ENCODE data around the gene HEATR3.
A peak's percentile ranks its signal among the peaks of the same experiment; 100 is the strongest.

HEATR3 gene, protein sequence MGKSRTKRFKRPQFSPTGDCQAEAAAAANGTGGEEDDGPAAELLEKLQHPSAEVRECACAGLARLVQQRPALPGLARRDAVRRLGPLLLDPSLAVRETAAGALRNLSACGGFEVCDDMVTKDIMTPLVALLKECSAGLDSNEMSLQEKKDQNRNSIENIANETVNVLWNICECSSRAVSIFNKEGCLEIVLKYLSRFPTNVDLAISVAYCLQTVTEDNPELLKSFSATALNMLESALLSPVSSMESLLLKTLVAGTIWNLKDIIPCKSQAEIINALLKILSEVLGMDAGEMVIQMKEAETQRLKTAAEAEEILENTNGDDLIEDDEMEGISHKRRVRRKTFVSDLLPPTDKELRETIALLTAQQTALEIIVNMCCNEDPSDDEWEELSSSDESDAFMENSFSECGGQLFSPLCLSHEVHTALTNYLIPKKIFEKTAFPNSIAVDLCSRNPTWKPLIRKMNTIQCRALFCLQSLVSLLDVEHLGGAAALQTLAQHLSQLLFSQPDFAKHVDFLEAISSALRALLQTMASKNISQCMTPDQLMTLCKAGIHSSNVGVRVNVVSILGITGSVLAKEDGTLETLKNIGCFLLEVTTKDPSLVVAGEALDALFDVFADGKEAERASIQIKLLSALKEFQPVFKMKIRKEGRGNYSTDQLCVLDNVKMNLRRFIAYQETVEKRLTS

DNA sequence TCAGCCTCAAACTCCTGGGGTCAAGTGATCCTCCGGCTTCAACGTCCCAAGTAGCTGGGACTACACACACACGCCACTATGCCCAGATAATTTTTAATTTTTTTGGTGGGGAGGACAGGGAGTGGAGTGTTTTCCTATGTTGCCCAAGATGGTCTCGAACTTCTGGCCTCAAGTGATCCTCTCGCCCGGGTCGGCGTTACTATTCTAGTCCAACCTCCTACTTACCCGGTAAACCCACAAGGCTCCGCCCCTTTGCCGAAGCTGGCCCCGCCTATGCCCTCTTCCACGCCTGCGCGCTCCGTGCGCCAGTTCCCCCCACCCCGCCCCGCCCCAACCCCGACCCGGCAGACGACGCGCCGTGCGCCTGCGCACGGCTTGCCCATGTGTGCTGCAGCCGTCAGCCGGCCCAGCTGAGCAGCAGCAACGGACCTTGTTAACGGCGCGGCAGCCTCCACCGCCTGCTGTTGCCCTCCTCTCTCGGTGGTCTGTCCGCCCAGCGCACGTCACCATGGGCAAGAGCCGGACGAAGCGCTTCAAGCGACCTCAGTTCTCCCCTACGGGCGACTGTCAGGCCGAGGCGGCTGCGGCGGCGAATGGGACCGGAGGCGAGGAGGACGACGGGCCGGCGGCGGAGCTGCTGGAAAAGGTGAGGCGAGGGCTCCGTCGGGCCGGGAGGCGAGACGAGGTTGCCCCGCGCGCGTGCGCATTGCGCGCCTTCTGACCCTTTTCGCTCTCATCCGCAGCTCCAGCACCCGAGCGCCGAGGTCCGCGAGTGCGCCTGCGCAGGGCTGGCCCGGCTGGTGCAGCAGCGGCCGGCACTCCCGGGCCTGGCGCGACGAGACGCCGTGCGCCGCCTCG is at the start of gene HEATR3:
TSS of gene HEATR3 (plus strand) at position 347 of the 858 bp plus-strand sequence. CDS start at position 509, 162 bp downstream.
- DNase-seq: peak; percentile 40

DNA sequence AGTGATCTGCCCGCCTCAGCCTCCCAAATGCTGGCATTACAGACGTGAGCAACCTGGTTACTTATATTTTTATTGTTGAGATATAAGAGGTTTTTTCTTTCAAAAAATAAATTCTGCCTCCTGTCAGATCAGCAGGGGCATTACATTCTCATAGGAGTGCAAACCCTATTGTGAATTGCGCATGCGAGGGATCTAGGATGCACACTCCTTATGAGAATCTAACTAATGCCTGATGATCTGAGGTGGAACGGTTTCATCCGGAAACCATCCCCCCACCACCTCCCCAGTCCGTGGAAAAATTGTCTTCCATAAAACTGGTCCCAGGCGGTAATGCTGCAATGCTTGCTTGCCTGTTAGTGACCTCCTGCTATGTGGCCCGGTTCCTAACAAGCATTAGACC is 48.2 kb upstream of the HEATR3 start:
- no peak for DNase-seq

DNA sequence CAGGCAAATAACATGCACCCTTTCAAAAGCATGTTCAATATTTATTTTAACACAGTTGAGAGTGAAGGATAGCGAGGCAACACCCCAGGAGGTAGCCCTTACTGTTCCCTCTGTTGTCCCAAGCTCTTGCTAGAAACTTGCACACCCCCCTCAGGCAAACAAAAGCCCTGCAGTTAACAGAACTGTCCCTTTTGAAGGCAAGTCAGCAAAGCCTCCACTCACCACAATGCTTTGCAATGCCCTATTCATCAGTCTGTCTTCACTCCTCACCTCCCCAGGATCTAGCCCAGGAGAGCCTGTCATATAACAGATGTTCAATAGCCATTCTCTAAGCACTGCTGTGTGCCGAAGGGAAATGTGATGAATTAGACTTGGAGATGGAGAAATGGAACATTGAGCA is 44.2 kb upstream of the HEATR3 start:
- no peak for DNase-seq

DNA sequence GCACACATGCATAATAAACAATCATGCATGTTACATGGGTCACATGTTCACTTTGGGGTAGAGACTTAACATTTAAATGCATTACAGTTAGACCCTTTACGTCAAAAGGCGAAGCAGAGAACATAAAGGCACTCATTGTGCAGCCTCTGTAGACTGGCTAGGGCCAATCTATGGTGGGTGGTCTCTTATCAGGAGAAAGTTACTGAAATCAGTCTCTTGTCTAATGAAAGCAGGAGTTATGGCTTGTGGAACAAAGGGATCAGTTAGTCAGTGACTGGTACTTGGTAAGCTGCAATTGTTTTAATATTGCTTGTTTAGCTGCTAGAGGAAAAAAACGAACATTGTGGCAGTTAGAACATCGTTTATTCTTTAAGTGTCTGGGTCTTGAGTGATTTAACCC is 42.1 kb upstream of the HEATR3 start:
- DNase-seq: no peak

DNA sequence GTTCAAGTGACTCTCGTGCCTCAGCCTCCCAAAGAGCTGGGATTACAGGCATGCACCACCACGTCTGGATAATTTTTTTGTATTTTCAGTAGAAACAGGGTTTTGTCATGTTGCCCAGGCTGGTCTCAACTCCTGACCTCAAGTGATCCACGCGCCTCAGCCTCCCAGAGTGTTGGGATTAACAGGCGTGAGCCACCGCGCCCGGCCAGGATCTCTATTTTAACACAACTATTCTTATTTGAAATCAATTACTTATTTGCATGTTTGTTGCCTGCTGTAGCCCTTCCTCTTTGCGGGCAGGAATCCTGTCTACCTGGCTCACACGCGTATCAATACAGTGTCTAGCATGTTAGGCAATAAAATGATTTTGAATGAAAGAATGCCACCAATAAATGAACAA is 41.6 kb upstream of the HEATR3 start:
- DNase-seq: no peak

DNA sequence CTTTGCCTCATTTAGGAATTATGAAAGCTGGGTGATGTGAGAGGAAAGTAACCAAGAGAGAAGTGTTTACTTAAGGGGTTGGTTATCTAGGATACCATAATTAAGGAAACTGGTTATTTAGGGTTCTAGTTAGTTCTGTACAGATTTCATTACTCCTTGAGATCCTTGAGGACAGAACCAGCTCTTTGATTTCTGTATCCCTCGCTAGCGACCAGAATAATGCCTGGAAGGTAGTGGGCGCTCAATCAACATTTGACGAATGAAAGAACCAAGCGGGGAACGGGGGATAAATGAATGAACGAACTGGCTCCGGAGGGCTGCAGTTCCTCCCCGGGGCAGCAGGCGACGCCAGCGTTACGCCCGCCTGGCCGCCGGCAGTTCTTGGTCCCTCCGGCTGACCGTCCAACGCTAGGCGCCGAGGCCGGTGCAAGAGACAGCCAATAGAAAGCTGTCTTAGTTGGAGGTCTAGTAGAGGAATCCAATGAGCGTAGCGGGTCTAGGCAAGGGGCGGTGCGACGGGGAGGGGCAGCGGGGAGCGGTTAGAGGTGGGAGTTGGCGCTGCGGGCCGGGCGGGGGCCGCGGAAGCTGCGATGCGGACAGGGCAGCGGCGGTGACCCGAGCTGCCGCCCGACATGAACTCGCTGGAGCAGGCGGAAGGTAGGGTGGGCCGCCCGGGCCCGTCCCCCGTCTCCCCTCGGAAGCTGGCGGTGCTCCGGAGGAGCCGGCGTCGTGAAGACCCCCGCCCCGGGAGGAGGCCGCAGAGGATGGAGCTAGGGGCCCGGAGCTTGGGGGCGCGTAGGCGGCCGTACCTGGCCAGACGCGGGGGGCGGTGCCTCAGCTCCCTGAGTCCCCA is 40.9 kb upstream of the HEATR3 start, which contains the start of gene CNEP1R1:
TSS of gene CNEP1R1 (plus strand) at position 542 of the 853 bp plus-strand sequence. CDS start at position 633, 91 bp downstream.
- DNase-seq: peak; percentile 70

DNA sequence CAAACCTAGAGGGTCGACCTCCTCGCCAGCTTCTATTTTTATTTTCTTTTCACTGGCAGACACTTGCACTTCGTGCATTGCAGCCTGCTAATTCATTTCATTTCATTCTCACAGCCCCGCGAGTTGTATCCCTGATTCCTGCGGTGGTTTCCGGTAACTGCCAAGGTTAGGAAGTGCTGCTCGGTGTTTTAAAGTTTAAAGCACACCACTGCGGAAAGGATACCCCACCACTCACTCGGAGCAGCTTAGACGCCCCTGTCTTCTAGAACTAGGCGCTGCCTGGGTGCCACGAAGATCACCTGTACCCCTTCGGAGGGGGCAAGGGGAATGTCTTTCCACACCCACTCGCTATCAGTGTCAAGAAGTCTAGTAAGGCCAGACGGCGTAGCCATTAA is 40.2 kb upstream of the HEATR3 start:
- no peak for DNase-seq

DNA sequence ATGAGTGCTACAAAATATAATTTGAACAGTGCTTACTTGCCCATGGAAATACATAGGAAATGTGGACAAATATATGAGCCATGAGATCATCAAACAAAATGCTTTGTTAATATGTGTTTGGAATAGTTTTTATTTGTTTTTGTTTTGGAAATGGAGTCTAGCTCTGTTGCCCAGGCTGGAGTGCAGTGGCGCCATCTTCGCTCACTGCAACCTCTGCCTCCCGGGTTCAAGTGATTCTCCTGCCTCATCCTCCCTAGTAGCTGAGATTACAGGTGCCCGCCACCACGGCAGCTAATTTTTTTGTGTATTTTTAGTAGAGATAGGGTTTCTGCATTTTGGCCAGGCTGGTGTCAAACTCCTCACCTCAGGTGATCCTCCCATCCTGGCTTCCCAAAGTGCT is 37.9 kb upstream of the HEATR3 start:
- no peak for DNase-seq

DNA sequence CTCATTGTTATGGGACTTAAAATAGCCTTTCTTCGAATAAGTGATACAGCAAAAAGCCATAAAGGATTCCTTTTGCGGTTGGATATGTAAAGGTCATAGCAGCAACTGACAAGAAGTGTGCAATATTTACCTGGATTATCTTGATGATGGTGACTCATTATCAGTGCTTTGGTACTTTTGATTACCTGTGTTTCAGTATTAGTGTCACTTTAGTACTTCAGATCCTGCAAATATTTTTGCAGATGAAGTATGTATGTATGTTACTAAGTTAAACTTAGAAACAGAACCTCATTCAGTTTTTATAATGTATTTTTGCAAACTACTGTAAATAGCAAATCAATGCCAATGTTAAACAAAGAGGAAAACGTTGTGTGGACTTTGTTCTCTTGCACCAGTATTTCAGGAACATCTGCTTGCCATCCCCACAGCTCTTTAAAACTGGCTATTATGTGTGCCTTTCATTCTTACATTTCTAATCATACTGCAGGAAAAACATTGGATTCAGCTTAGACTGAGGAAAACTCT is 30.2 kb upstream of the HEATR3 start:
- DNase-seq: no peak

DNA sequence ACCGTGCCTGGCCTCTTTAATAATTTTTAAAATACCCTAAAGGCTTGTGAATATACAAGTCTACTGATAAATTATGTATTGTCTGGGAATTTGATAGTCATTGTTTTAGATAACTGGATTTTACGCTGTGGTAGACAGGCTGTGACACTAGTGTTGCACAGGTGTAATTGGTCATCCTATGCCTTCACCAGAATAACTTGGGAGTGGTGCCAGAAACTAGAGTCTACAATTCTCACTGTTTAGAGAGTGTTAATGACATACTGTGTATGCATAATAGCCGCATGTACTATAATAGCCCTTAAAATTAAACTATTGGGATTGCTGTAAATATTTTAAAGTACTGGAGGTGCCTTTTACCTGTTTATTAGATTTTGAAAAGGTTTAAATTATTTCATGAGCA is 29.3 kb upstream of the HEATR3 start:
- peak; percentile 43 for DNase-seq

DNA sequence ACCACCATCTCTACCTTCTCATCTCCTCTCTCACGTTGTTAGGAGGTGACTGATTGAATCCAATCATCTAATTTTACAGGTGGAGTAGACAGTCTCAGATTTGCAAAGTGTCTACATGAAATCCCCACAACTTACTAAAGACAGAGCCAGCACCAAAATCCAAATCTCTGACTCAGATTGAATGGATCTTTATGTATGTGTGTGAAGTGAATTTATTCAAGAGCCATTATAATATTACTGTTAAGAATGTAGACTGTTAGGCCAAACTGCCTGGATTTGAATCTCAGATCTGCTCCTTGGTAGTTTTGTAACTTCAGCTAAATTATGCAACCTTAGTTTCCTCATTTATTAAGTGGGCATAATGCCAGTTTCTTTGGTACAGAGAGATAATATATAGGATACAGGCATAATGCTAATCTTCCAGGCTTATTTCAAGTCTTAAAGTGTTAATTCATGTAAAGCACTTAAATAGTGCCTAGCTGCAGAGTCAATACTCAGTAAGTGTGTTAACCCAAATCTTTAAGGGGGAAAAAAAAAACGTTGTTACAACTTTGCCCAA is 28.0 kb upstream of the HEATR3 start:
- no peak for DNase-seq

DNA sequence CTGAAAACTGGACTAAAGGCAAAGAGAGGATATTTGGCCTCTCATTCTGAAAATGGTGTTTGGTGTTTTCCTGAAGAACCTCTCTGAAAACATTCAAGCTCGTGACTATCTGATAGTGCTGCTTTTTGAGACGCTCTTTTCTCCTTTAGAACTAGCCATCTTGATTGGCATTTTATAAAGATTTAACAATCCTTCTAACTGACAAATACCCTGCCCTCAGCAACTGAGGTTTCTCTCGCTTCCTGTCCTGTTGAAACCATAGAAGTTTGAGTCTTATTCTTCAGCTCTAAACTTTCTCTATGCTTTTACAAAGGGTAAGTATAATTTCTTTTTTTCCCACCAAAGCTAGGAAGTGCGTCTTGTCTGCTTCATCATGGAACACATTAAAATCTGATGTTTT is 27.5 kb upstream of the HEATR3 start:
- no peak for DNase-seq

DNA sequence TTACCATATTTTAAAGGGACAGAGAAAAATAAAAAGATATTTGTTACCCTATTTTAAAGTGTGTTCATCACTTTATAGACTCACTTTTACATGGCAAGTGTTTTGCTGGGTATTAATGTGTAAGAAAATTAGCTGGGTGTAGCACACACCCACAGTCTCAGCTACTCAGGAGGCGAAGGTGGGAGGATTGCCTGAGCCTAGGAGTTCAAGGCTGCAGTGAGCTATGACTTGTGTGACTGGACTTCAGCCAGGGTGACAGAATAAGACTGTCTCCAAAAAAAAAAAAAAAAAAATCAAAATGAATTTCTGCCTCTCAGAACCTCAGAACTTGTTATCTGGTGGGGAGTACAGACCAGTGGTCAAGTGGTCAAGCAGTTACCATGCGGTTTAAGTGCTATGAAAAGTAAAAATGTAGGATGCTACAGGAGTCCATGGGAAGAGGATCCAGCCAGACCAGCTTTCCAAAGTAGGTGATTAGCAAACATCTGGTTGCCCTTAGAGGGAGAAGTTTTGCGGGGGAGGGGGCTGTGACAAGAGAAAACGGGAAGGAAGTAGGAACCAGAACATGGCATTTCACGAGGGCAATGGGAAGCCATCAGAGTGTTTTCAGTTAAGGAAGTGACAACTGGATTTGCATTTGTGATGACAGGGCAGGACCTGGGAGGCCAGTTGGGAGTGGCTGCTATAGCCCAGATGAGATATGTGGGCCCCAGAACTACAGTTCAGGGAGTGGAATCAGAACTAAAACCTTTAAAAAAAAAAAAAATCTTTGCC is 26.8 kb upstream of the HEATR3 start:
- no peak for DNase-seq

DNA sequence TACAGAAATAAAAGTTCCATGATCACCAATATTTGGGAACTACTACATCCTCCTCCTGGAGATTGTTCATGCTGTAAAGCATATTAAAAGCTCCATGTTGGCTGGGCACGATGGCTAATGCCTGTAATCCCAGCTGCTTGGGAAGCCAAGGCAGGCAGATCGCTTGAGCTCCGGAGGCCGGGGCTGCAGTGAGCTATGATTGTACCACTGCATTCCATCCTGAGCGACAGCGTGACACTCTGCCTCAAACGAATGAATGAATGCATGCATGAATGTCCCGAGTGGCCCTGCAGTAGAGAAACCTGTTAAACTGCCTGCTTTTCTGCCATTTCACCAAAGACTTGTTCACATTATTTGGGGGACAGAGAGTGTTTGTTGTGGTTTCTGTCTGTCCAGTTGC is 25.8 kb upstream of the HEATR3 start:
- no peak for DNase-seq

DNA sequence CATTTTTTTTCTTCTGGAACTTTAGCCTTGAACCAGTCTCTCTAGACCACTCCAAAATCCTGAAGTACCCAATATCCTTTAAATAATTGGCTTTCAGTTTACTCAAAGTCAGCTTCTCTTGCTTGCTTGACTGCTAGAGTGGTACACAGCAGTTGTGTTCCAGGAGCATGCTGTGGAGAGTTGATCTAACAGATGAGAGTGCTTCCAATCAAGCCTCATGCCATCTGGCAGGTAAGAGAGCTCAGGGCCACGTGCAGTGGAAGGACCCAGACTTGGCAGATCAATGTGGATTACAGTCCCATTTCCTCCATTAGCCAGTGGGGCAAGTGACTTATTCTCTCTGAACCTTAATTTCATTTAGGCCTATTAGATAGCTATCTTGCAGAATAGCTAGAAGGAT is 25.1 kb upstream of the HEATR3 start:
- no peak for DNase-seq

DNA sequence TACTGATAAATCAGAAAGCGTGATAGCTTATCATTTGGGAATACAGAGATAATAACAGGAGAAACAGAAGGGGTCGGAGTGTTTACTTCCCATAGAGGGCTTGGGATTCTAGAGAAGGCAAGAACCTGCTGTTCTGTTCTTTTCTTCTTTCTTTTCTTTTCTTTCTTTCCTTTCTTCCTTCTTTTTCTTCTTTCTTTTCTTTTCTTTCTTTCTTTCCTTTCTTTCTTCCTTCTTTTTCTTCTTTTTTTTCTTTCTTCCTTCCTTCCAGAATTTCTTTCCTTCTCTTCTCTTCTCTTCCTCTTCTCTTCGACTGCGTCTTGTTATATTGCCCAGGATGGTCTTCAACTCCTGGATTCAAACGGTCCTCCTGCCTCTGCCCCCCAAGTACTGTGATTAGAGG is 22.4 kb upstream of the HEATR3 start:
- no peak for DNase-seq

DNA sequence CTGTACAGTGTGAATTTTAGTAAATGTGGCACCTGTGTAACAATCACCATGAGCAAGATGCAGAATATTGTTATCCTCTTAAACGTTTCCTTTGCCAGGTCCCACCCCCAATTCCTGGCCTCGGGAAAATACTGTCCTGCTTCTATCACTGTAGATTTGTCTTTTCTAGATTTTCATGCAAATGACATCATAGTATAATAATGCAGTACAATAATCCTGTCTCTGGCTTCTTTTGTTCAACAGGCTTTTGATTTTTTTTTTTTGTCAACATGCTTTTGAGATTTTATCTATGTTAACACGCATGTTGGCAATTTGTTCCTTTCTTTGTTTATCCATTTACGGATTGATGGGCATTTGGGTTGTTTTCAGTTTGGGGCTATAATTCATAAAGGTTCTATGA is 20.4 kb upstream of the HEATR3 start:
- DNase-seq: no peak

DNA sequence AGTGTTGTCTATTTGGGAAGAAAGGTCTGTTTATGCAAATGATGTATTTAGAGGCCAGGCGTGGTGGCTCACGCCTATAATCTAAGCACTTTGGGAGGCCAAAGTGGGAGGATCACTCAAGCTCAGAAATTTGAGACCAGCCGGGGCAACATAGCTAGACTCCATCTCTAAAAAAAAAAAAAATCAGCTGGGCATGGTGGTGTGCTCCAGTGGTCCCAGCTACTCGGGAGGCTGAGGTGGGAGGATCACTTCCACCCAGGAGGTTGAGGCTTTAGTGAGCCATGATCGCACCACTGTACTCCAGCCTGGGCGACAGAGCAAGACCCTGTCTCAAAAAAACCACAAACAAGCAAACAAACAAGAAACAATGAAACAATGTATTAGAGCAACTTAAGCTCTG is 18.9 kb upstream of the HEATR3 start:
- no peak for DNase-seq

DNA sequence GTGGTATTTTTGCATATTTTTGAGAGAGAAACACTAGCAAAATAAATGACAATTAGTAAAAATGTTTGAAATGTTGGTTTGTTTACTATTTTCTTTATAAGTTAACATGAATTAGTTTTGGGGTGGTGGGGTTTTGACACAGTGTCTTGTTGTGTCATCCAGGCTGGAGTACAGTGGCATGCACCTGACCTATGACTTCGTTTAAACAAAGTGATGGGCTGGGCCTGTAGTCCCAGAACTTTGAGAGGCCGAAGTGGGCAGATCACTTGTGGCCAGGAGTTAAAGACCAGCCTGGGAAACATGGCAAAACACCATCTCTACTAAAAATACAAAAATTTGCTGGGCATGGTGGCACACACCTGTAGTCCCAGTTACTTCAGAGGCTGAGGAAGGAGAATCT is 17.9 kb upstream of the HEATR3 start:
- no peak for DNase-seq

DNA sequence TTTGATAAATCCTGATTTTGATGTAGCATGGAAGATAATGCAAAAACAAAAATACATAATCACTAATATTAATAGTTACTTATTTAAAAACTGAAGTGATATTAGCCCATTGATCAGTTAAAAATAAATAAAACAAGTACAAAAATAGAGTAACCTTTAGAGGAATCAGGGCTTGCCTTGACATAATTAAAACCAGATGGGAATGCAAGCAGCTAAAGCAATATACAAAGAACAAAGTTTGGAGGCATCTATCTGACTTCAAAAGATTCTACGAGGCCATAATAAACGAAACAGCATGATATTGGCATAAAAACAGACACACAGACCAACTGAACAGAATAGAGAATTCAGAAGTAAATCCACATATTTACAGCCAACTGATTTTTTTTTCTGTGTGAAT is 15.0 kb upstream of the HEATR3 start:
- no peak for DNase-seq

DNA sequence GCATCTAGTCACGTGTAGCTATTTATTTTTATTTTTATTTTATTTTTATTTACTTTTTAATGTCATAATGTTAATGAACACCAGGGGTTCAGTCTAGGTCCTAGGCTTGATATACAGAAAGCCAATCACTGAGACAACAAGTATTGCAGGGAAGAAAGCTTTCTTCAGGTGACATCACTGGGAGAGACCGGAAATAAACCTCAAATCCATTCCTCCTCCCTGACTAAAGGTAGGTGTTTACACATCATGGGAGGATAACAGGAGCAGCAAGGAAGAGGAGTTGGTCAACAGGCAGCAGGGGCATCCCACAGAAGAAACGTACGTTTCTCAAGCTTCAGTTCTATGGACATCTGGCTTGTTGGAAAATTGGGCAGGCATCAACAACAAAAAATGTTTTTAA is 9.5 kb upstream of the HEATR3 start:
- DNase-seq: no peak
